GM12865 (cell line): ENCODE results near the gene PRC1.

Experiments
- DNase-seq: peaks from one replicate; pipeline ENCODE4 v3.0.0; 2010; ENCODE audit warnings: low read depth
- H3K4me3 ChIP-seq: 2 replicates; pipeline ENCODE4 v1.5.1; 2011; ENCODE audit warnings: mild to moderate bottlenecking, low read depth, low read length, control low read depth
- TF ChIP-seq, protein P1 (sequence below): IDR thresholded peaks from 2 replicates; pipeline ENCODE4 v1.5.1; 2011; ENCODE audit warnings: low read length, control low read depth, low read depth, inconsistent platforms; ENCODE audit not compliant: insufficient read depth; ENCODE audit errors: missing control alignments

PRC1 gene

GRCh38 chr15:90934256-90934948 is 59.9 kb downstream of the PRC1 start:
- peak; percentile 94 for DNase-seq
- H3K4me3 ChIP-seq = peak overlapping the region; percentile 69
- TF ChIP-seq, protein P1, sequence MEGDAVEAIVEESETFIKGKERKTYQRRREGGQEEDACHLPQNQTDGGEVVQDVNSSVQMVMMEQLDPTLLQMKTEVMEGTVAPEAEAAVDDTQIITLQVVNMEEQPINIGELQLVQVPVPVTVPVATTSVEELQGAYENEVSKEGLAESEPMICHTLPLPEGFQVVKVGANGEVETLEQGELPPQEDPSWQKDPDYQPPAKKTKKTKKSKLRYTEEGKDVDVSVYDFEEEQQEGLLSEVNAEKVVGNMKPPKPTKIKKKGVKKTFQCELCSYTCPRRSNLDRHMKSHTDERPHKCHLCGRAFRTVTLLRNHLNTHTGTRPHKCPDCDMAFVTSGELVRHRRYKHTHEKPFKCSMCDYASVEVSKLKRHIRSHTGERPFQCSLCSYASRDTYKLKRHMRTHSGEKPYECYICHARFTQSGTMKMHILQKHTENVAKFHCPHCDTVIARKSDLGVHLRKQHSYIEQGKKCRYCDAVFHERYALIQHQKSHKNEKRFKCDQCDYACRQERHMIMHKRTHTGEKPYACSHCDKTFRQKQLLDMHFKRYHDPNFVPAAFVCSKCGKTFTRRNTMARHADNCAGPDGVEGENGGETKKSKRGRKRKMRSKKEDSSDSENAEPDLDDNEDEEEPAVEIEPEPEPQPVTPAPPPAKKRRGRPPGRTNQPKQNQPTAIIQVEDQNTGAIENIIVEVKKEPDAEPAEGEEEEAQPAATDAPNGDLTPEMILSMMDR = peak; percentile 98

- no peak overlapping the region for H3K4me3 ChIP-seq
- DNase-seq = no peak
- TF ChIP-seq, protein P1 = no peak
Observed at GRCh38 chr15:90933301-90933700, 61.0 kb downstream of the PRC1 start.

GRCh38 chr15:90932660-90932991 is 61.7 kb downstream of the PRC1 start:
- H3K4me3 ChIP-seq = no peak overlapping the region; the same call in 1 of the 2 replicates
- TF ChIP-seq, protein P1 = no peak
- no peak for DNase-seq

- TF ChIP-seq, protein P1 = peak; percentile 97
- H3K4me3 ChIP-seq = peak within 1 kb of the TSS; percentile 85
- peak; percentile 95 for DNase-seq
Observed at GRCh38 chr15:90931828-90932659, 62.3 kb downstream of the PRC1 start, which contains the start of gene HDDC3. TSS of gene HDDC3 (minus strand) at chr15:90932549. CDS start at chr15:90932540, 9 bp downstream.

DNA sequence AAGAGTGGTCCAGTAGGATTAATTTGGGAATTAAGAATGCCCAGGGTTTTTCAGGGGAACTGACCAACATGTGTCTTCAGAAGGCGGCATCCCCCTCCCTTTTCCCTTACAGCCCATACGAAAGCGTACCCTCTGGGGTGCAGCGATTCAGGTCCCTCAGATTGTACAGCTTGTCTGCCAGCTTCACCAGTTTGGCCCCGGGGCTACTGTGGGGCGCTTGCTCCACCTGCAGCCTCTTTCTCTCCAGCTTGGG is 62.8 kb downstream of the PRC1 start:
- DNase-seq = no peak
- TF ChIP-seq, protein P1 = no peak
- peak overlapping the region; percentile 85 for H3K4me3 ChIP-seq

- H3K4me3 ChIP-seq = peak overlapping the region; percentile 85
- TF ChIP-seq, protein P1 = no peak
- peak; percentile 39 for DNase-seq
Observed at GRCh38 chr15:90930861-90931574, 63.3 kb downstream of the PRC1 start.
